Ecto neural progenitor cell (in vitro differentiated cells): ENCODE data around the gene CIROP.
A peak's percentile ranks its signal among the peaks of the same experiment; 100 is the strongest.
"Not testable (repeated sequence)": the region's sequence is repeated elsewhere in the genome, so short reads cannot be mapped to it uniquely, and the experiment has no call there.

Experiments used
- DNase-seq: peaks from one replicate; pipeline ENCODE4 v3.0.0-alpha.2; 2018; ENCODE audit warnings: low spot score

Gene CIROP

DNA sequence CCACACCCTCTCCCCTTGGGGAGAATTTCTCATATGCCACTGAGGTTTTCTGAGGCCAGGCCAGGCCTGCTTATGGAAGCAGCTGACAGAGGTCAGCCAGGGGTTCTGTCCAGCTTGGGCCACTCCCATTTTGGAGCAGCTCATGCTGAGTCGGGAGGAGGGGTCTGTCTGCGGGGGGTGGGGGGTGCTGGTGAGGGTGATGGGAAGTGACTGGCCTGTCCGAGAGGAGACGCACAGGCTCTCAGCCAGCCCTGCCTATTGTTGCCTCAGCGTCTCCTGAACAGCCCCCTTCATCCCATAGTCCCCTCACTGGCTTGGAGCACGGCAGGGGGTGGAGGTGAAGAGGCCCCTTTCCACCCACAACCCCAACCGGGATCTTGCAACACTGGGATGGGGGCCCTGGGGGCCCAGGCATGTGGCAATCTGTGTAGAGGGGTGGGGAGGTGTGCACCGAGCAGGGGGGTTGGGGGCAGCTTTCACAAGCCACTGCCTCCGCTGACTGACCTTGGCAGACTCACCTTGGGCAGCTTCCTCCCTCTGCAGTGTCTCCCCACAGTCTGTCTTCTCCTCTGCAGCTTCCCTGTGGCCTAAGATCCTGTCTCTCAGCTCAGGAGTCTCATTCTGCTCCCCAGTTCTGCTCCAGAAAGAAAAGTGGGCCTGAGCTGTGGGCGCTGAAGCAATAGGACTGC lies 8.8 kb upstream of the CIROP start:
- no peak for DNase-seq

DNA sequence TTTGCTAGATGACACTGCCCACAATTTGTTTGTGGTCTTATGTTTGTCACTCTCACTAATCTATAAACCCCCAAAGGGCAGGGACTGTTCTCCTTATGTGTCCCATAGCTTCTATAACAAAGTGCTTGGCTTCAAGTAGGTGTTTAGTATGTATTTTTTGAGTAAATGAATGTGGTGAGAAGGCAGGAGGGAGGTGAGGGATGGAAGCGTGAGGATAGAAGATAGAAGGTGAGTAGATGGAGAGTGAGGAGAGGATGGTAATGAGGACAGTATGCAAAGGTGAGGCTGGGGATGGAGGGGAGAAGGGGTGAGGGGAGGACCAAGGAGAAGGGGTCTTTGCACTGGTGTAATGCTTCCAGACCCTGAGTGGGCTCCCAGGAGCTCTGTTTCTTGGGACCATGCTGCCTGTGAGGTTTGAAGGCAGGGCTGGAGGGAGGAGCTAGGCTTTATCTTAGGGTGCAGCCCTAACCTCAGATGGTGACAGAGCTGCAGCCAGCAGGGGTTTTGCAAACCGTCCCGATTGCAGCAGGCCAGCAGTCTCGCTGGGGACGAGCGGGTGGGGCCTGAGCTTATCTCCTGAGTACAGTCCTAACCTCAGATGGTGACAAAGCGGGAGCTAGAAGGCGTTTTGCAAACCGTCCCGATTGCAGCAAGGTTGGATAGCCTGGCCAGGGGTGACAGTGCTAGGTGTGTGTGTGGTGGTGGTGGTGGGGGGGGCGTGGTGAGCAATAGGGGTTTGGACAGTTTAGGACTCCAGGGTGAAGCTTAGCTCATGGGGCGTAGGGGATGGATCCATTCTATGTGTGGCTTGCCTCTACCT lies 7.8 kb upstream of the CIROP start:
- DNase-seq: no peak

DNA sequence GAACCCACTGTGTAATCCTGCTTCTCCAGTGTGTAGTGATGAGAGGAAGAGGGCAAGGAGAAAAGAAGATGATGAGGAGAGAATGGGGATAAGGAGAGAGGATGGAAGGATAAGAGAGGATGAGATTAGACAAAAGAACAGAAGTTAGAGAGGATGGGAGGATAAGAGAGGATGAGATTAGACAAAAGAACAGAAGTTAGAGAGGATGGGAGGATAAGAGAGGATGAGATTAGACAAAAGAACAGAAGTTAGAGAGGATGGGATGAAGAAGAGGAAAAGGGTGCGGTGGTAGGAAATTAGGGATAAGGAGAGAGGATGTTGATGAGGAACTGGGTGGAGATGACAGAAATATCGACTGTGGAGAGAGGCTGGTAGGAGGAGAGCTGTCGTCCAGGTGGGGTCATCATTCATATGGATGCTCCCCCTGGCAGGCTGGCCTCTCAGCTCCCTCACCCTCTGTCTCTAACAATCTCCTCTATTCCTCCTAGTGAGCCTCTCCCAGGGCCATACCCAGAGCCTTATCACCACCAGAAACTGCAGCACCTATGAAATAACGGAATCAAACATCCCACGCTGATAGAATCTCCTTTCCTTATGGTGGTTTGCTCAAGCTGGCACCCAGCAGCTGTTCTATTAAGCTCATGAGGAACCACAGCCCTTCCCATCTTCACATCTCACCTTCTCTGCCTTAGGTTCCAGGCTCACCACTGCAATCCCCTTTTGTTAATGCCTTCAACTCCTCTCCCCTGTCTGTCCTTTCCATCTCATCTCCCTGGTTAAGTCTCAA lies 6.0 kb upstream of the CIROP start:
- DNase-seq: no peak

DNA sequence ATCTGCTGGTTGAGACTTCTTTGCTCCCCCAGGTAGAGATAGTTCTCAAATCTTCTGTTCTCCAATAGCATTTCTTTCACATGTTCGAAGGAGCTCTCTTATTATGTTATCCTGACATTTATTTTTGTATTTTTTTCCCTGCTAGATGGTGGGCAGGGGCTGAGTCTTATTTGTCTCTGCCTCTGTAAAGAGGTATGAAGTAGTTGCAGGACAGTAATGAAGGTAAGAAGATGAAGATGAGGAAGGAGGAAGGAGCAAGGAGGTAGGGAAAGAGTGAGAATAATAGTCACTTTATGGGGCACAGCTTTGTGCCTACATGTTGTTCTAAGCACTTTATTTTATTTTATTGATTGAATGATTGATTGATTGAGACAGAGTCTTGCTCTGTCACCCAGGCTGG lies 5.0 kb upstream of the CIROP start:
- DNase-seq: no peak

DNA sequence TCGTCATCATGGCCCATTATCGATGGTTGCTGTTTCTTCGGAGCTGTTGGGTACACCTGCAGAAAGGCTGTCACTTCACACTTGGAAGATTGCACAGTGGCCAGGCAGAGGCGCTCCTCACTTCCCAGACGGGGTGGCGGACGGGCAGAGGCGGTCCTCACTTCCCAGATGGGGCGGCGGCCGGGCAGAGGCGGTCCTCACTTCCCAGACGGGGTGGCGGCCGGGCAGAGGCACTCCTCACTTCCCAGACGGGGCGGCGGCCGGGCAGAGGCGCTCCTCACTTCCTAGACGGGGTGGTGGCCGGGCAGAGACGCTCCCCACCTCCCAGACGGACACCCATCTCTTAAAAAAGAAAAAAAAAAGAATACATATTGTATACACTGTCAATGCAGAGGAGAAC lies 3.4 kb upstream of the CIROP start:
- DNase-seq: not testable (repeated sequence)

DNA sequence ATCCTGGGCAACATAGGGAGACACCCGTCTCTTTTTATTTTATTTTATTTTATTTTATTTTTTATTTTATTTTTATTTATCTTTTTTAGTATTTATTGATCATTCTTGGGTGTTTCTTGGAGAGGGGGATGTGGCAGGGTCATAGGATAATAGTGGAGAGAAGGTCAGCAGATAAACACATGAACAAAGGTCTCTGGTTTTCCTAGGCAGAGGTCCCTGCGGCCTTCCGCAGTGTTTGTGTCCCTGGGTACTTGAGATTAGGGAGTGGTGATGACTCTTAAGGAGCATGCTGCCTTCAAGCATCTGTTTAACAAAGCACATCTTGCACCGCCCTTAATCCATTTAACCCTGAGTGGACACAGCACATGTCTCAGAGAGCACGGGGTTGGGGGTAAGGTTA lies 2.8 kb upstream of the CIROP start:
- not testable (repeated sequence) for DNase-seq

DNA sequence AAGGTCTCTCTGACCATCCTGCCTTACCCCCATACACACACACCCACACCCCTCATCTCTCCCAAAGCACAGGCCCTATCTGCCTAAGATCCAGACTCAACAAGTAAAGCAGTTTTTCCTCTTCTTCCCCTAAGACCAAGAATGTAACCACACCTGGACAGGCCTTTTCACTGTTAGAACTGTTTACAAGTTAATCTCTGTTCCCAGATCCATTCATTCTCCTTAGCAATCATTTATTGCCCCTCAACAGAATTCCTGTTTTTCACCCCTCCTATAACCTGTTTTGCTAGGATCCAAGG lies 1.9 kb upstream of the CIROP start:
- DNase-seq: no peak

DNA sequence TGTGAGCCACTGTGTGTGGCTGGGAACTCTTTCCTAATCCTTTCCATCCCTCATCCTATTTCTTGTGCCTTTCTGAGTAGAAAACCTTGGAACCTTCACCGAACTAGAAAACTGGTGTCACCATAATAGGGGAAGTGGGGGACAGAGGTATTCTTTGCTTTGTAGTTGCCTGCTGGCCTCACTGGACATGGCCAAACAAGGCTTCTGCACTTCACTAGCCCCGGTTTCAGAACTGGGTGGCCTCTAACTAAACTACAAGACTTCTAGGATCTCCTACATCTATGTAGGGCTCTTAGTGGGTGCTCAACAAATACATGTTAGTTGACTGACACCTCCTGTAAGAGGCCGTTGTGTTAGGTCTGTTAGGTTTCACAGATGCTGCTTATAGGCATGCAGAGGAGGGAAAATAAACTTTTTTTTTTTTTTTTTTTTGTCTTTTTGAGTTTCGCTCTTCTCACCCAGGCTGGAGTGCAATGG lies 597 bp upstream of the CIROP start:
- no peak for DNase-seq

DNA sequence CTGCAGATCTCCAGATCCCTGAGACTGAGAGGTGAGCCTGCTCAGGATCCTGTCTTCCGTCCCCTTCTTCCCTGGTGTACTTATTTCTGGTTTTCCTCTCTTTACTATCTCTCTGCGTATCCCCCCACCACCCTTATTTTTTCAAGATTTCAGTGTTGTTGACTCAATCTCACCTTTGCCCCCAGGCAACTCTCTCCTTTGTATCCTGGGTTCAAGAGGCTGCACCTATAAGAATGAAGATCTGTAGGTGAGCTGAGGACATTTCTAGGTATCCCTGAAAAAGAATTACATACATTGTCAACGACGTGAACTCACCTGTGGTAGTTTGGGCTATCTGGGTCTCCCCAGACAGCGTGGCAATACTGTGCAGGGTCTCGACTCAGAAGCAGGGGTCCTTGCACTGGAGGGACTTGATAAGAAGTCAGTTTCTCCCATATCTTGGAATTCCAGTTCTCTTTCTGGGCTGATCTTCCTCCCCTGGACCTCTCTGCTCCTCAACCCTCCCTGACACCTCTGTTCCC lies 659 bp downstream of the CIROP start:
- peak; percentile 22 for DNase-seq

DNA sequence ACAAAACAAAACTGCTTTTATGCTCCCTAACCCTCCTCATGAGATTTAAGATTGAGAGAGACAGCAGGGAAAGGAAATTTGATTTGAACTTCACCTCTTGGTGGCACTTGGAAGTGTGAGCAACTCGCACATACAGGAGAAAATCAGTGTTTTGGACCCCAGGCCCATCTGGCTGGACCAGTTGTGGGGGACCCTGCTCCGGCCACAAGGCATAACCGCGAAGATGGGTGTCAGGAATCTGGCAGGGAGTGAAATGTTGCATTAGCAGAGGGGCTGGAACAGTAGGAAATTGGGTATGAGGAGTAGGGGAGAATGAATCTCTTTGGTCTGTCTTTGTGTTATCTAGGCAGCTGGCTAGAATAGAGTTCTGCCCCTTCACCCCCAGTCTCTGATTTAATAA lies 1.2 kb downstream of the CIROP start:
- DNase-seq: peak; percentile 41

DNA sequence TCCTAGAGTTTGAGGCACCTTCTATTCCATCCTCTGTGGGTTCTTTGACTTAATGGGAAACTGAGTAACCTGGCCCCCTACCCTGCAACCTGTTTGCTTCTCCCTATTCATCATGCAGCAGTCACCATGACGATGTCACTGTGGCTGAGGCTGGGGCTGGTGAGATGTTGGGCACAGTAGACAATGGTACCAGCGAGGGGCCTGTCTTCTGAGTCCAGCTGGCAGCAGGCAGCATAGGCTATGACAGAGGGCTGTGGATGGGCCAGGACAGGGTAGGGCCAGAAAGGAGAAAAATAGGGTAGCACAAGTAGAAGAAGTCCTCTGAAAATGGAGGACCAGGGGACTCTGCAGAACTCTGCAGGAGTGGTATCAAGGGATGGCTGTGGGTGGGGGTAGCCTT lies 2.0 kb downstream of the CIROP start:
- DNase-seq: no peak

DNA sequence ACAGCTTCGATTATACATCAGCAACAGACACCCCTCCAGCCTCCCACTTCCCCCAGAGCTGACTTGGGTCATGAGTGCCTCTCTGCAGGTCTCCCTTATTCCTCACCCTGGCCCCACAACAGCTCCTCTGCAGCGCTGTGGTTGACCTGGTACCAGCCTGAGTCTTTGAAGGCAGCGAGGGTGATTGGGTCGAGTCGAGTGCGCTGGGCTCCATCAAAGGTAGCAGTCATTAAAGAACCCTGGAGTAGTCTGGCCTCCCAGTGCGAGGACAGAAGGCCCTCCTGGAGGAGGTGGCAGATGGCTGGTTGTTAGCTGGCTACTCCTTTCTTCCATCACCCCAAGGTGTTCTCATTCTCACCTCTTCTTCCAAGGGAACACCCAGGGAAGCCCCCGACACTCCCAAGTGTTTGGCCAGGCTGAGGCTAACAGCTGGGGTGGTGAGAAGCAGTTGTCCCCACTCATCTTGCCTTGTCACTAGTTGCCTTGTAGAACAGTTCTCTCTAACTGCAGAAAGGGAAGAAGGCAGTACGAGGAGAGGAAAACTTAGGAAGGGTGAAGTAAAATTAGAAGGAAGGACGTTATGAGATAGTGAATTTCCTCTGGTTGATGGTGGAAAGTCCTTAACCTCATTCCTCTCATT lies 2.7 kb downstream of the CIROP start:
- peak; percentile 30 for DNase-seq

DNA sequence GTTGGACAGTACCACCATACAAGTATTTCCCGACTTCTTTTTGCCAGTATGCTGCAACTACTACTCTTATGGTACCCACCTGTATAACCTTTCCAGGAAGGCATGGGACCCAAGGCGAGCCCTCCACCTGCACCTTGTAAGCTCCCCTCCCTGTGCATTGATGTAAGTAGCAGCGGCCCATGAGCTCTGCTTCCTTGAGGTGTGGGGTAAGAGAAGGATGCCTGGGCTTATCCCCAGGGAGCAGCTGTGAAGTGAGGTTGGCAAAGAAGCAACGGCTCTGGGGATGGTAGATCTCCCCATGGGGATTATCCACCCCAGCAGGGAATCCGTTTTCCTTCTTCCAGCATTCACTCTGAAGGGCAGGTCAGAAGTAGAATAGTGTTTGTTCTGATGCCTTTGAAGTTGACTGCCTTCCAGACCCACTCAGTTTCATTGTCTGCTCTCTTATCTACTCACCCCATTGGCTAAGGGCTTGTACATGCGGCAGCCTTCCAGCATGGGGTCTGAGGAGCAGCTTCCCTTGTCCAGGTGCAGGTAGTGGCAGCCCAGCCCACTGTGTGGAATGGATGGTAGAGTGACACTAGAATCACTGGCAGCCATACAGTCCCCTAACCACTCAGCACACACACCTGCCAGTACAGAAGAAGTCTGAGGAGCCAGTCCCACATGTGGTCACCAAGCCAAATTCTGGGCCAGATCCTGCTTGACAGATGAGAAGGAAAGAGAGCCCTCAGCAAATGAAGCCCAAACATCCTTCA lies 3.4 kb downstream of the CIROP start:
- DNase-seq: peak; percentile 35

DNA sequence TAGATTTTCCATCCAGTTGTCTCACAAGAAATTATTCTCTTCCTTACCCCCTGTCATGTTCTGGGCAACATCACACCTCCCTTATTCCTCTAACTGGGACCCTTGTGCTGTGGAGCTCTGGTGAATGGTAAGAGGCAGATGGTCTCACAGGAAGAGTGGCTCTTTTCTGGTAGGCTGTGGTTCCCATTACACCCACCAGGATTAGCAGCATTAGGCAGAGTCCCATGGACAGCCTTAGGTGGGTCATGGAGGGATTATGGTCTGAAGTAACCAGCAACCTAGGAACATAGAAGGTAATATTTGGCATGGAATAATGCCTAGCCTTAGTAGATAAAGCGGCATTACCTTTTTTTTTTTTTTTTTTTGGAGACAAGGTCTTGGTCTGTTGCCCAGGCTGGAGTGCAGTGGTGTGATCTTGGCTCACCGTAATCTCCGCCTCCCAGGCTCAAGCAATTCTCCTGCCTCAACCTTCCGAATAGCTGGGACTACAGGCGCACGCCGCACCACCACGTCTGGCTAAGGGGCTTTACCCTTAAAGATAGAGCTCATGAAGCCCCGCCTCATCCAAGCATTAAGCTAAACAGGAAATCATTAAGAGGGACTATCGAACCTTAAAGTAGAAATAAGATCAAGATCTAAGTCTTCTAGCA lies 5.5 kb downstream of the CIROP start:
- peak; percentile 34 for DNase-seq

DNA sequence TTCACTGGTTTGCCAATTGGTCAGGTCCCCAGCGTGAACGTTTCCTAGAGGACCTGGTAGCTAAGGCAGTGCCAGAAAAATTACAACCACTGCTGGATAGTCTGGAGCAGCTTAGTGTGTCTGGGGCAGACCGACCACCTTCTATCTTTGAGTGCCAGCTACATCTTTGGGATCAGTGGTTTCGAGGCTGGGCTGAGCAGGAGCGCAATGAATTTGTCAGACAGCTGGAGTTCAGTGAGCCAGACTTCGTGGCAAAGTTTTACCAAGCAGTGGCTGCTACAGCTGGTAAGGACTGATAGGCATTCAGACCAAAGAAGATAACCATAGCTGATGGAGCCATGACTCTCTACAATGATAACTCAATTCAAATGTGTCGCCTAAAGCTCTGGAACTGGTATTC lies 7.0 kb downstream of the CIROP start:
- DNase-seq: no peak

DNA sequence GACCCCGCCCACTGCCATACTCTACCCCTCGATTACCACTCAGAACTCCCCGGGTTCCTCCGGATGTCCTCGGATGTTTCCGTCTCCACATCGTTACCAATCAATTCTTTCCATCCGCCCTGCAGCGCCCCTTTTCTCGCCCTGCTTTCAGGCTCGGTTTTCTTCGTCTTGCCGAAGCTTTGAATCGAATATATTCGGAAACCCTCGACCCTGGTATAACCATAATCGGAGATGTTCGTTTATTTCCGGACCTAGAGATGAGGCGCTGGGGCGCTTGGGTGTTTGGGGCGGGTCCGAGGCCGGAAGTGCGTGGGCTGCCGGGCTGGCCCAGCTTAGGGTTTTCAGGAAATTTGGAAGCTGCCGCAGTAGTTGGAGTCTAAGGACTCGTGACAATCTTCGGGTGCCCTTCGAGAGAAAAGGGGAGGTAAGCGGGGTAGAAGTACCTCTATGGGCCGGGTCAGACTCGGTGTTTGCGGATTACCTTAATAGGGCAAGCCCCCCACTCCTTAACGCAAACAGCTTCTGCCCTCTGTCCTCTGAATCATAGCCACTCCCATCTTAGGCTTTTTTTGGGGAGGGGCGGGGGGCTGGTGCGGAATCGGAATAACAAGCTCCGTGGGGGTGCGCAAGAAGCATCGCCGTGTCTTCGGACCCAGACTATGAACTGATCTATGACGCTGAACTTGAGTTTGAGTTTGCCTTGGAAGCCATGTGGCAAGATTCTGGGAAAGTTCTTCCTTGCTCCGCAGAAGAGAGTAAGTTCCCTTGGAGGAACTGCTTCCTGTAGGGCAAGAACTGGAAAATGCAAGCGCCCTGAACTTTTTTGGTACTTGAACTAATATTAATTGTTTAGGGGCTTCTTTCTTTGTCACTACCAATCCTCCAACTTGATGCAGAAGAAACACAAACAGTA lies 9.3 kb downstream of the CIROP start, which contains the start of gene C14orf119:
Gene C14orf119 (plus strand): TSS at position 310 of the 913 bp plus-strand sequence. CDS start 2,154 bp downstream, outside the sequence.
- DNase-seq: peak; percentile 99

DNA sequence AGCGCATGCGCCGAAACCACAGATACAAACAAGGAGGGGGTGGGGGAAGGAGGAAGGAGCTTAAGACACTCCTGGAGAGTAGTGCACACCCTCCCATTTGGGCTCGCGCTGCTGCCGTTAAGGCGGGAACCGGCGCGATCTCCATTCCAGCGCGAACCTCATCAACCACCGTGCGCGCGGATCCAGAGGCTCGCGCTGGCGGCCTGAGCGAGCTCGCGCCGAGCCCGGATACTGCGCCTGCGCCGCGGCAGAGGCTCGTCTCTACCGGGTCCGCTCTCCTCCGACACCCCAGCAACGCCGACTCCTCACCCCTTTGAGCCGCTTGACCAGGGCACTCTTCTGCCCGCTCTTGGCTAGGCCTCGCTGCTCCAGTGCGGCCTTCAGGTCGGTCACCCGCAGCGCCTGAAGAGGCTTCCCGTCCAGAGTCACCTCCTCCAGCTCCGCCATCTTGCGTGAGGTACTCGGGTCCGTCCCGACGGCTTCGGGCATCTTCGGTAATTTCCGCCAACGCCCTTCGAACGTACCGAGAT lies 10.1 kb downstream of the CIROP start, which contains the start of gene ACIN1:
Gene ACIN1 (minus strand): TSS at position 471 of the 530 bp plus-strand sequence. CDS start 24 bp downstream, at position 447.
- DNase-seq: no peak

DNA sequence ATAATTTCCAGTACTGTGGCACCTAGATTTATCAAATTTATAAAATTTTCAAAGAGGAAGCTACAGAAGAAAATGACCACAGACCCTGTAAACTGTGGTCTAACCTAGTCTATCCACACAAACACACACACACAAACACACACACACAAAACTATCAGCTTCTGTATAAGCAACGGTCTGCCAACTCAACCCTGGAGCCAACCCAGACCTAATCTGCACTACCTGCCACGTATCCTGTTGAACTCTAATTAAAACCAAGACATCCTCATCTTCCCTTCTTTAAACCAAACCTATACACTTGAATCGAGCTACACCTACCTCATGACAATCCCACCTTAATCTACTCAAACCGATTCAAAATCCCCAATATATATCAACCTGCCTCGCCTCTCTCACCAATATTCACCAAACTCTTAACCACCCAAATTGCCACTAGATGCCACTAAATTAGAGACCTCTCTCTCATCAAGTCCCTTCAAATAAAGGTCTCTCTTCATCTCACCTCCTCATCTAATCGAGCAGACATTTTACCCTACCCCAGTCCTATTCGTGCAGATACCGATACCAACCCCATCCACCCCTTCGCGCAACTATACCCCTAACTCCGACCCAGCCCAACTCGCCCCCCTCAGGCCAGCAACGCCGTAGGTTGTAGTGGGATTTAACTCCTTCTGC lies 10.7 kb downstream of the CIROP start:
- DNase-seq: peak; percentile 92

DNA sequence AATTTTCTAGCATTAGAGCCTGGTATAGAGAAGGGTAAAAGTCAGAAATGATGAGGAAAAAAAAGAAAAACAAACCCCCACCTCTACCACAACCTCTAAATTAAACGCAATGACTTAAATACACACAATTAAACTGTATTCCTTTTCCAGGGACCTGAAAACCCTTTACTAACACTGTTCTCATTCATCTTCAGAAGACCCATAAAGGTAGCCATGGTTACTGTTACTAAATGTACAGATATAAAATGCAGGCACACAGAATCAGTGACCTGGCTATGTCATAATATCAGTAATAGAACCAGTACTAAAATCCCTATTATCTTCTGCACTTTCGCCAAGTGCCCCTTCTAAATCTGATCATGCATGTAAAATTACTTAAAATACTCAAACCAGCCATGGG lies 11.3 kb downstream of the CIROP start:
- no peak for DNase-seq
